Fibroblast of skin of left biceps (primary cell): ENCODE results near the gene DNAAF8.
"Not testable (repeated sequence)": the region's sequence is repeated elsewhere in the genome, so short reads cannot be mapped to it uniquely, and the experiment has no call there.

Source experiments
- DNase-seq, 2 experiments: peaks; one replicate each; pipeline ENCODE4 v3.0.0-alpha.2; 2013; ENCODE audit warnings: low read depth in 2 of 2

Gene DNAAF8

DNA sequence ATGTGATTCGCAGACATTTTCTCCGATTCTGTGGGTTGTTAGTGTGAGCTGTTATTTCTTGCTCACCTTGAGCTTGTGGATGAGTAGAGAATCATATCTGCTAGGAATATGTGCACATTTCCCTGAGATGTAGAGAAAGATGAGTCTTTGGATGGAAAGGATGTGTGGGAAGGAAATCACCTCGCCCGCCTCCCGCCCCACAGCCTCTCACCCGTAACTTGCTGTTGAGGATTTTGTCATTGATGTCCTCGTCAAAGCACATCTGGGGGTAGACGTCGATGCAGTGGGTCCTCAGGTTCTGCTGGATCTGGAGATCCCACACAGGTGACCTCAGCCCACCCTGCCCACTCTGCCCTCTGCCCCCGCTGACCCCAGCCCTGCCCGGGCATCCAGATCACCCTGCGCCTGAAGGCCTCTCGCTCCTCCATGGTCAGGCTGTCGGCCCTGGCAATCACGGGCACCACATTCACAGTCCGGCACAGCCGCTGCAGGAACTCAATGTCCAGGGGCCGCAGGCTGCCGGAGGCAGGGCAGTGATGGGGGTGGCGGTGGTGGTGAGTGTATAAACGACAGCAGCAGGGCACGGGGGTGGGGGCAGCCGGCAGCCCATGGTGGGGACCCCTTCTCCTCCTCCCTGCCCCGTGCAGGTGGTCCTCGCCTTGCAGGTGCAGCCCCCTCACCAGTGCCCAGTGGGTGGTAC is 49.1 kb downstream of the DNAAF8 start:
- no peak for DNase-seq

DNA sequence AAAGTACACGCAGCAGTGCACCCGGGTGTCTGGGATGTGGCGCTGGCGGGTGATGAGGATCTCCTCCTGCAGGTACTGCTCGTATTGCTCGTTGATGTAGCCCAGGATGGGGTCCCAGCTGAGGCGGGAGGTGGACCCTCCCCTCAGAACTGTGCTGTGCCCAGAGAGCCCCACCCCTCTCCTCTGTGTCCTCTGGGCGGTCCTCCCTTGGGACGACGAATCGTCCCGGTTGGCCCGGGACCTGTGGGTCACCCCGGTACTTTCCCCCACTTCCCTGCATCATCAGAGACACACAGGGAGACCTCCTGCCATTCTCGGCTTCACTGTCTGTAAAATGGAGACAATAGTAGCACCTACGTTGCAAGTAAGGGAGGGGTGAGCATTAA is 49.6 kb downstream of the DNAAF8 start:
- no peak for DNase-seq

DNA sequence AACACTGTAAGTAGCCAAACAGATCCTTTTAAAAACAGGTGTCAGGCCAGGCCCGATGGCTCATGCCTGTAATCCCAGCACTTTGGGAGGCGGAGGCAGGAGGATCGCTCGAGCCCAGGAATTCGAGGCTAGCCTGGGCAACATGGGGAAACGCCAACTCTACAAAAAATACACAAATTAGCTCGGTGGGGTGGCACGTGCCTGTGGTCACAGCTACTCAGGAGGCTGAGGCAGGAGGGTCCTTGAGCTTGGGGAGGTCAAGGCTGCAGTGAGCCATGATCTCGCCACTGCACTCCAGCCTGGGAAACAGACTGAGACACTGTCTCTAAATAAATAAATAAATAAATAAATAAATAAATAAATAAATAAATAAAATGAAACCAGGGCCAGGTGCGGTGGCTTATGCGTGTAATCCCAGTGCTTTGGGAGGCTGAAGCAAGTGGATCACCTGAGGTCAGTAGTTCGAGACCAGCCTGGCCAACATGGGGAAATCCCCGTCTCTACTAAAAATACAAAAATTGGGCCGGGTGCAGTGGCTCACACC is 50.2 kb downstream of the DNAAF8 start:
- not testable (repeated sequence) for DNase-seq

DNA sequence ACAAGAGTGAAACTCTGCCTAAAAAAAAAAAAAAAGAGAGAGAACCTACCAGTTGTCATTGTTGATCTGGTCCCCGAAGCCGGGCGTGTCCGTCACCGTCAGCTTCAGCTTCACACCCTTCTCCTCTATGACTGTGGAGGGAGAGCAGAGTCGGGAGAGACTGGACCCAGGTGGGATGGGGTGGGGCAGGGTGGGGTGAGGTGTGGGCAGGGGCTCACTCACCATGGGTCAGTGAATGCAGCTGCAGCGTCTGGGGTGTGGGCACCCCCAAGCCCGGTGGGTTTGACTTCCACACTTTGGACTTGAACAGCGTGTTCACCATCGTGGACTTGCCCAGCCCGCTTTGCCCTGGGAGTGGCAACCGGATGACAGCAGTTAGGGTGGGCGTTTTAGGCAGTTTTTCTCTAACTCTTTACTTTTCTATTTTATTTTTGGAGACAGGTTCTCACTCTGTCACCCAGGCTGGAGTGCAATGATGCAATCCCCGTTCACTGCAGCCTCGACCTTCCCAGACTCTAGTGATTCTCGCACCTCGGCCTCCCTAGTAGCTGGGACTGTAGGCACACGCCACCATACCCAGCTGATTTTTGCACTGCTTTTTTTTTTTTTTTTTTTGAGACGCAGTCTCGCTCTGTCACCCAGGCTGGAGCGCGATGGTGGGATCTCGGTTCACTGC is 51.6 kb downstream of the DNAAF8 start:
- no peak for DNase-seq

DNA sequence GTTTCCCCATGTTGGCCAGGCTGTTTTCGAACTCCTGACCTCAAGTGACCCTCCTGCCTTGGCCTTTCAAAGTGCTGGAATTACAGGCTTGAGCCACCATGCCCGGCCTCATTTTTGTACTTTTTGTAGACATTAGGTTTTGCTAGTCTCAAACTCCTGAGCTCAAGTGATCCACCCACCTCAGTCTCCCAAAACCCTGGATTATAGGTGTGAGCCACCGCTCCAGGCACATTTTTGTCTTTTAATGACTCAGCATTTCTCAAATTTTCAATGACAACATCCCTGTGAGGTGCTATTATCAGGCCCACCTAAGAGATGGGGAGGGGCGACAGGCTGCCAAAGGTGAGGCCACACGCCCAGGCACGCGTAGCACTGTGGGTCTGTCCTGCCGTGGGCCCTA is 52.7 kb downstream of the DNAAF8 start:
- DNase-seq: no peak

DNA sequence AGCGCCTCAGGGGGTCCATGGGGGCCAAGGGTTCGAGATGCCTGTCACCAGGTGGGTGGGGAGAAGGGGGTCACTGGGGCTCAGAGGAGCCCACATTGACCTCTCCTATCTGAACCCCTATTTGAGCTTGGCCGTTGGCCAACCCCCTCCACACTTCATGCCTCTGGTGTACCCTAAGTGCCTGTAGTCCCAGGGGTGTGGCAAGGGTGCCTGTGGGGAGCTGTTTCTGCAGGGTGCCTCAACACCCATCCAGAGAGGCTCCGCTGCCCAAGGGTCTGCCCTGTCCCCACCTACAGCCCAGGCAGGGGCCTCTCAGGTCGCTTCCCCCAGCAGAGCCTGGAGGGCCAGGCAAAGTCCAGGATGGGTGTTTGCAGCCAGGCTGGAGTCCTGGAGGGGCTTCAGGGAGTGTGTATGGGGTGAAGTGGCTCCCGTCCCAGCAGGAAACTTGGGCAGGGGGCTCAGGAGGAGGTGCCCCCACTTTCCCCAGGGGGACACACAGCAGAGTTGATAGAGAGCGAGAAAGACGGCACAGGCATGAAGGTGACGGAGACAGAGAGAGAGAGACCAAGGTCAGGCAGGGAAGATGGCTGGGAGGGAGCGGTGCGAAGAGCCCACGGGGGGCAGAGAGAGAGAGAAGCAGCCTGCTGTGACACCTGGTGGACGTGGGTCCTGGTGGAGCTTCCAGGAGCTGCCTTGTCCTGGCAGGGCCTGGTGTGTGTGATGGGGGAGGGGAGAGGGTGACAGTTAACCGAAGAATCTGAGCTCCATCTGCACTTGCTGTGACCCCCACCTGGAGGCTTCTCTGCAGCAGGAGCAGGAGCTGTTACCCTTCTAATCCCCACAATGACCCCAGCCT is 53.5 kb downstream of the DNAAF8 start, which contains the start of gene SEPTIN12:
SEPTIN12 (minus strand) TSS at position 719 of the 856 bp plus-strand sequence; CDS start at position 19, 700 bp downstream.
- DNase-seq: no peak

DNA sequence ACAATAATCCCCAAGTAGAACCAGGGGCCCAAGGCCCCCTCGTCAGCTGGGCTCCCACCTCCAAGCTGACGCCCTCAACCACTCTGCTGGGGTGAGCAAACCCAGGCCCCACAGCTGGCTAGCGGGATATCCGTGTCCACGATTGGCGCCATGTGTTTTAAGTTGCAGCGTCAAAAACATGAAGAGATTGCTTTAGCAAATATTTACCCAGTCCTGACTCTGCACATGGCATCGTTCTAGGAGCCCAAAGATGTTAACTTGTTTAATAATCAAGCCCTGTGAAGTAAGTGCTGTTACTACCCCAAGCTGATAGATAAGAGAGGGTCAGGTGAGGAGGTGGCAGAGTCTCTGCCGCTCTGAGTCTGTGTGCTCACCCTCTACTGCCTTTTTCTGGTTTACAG is 54.2 kb downstream of the DNAAF8 start:
- no peak for DNase-seq

DNA sequence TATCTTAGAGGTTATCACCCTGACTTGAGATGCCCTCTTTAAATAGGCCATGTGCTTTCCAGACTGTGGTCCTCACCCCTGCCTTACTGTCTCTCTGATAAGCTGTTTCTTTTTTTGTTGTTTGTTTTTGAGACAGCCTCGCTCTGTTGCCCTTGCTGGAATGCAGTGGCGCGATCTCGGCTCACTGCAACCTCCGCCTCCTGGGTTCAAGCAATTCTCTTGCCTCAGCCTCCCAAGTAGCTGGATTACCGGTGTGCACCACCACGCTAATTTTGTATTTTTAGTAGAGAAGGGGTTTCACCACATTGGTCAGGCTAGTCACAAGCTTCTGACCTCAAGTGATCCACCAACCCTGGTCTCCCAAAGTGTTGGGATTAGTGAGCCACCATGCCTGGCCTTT is 54.6 kb downstream of the DNAAF8 start:
- no peak for DNase-seq

DNA sequence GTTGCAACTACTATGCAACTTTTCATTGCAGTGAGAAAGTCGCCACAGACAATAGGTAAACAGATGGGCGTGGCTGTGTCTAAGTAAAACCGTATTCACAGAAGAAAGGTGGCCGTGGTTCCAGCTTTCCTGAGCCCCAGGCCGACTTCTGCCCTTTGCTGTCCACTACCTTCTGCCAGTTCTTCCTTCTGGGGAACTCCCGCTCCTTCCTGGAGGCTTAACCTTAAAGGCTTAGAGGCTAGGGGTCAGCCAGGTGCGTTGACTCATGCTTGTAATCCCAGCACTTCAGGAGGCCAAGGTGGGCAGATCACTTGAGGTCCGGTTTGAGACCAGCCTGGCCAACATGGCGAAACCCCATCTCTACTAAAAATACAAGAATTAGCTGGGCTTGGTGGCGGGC is 55.9 kb downstream of the DNAAF8 start:
- DNase-seq: no peak

DNA sequence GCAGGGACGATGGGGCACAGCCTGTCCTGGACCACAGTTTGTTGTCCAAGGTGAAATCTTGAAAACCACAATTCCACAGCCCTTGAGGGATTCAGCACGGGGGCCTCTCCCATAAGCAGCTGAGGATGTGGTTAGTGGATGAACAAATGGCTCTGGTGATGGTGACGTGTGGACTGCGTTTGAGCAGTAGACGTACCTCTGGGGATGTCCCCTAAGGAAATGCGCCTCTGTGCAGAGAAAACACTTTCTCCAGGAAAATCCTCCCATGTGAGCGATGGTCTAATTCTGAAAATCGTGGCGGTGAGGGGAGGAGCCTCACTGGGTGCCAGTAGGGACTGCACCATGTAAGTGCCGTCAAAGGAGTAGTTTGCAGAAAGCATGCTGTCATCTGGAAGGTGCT is 56.5 kb downstream of the DNAAF8 start:
- DNase-seq: no peak

DNA sequence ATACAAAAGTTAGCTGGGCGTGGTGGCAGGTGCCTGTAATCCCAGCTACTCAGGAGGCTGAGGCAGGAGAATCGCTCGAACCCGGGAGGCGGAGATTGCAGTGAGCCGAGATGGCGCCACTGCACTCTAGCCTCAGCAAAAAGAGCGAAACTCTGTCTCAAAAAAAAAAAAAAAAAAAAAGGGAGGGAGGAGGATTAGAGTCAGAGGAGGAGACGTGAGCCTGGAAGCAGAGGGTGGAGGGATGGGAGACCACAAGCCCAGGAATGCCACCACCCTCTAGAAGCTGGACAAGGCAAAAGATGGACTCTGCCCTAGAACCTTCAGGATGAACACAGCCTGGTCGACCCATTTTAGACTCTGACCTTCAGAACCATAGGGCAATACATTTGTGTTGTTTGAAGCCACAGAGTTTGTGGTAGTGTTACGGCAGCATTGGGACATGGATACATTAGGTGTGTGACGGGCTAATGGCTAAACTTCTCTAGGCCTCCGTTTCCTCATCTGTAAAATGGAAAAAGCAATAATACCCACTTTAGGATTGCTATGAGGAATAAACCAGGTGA is 58.7 kb downstream of the DNAAF8 start:
- no peak for DNase-seq

DNA sequence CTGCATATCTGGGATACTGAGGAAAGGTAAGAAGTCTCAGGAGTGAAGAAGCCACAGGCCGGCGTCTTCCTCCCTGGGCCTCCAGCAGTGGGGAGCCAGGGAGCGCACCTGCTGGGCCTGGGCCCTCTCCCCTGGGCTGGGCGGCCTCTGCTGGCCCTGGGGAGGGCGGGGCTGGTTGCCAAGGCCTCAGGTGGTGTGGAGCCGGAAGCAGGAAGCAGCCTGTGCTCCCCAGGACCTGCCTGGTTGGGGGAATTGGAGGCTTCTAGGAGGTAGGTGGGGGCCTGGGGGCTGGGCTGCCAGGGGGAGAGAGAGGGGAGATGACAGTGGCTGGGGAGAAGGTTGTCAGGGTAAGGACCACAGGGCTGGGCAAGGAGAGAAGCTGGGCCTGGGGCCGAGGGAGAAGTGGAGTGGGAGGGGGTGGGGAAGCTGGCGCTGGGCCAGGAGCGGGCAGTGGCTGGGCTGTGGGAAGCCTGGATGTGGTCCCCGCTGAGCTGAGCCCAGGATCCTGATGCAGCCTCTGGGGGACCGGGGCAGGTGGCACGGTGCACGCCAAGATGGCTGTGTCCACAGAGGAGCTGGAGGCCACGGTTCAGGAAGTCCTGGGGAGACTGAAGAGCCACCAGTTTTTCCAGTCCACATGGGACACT is 61.0 kb downstream of the DNAAF8 start, which contains the start of gene SMIM22:
SMIM22 (plus strand) TSS at position 189 of the 647 bp plus-strand sequence; CDS start at position 555, 366 bp downstream.
- no peak for DNase-seq

DNA sequence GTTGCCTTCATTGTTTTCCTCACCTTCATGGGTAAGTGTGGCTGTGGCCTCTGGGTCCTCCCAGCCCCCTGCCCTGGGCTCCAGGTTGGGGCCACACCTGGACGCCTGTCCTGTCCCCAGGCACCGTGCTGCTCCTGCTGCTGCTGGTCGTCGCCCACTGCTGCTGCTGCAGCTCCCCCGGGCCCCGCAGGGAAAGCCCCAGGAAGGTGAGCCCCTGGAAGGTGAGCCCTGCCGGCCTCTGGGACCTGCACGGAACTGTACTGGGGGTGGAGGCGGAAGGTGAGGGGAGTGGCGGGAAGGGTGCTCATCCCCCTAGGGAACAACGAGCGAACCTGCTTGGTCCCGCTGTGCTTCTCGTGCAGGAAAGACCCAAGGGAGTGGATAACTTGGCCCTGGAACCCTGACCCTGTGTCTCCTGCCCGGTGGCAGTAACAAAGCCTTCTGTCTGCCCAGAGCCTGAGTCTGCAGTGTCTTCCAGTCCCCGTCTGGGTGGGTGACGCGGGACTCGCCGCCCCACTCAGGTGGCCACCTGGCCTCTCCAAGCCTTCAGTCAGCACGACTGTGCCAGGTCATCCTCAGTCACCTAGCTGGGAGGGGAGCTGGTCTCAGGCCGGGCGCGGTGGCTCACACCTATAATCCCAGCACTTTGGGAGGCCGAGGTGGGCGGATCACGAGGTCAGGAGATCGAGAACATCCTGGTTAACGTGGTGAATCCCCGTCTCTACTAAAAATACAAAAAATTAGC is 61.7 kb downstream of the DNAAF8 start:
- no peak for DNase-seq

DNA sequence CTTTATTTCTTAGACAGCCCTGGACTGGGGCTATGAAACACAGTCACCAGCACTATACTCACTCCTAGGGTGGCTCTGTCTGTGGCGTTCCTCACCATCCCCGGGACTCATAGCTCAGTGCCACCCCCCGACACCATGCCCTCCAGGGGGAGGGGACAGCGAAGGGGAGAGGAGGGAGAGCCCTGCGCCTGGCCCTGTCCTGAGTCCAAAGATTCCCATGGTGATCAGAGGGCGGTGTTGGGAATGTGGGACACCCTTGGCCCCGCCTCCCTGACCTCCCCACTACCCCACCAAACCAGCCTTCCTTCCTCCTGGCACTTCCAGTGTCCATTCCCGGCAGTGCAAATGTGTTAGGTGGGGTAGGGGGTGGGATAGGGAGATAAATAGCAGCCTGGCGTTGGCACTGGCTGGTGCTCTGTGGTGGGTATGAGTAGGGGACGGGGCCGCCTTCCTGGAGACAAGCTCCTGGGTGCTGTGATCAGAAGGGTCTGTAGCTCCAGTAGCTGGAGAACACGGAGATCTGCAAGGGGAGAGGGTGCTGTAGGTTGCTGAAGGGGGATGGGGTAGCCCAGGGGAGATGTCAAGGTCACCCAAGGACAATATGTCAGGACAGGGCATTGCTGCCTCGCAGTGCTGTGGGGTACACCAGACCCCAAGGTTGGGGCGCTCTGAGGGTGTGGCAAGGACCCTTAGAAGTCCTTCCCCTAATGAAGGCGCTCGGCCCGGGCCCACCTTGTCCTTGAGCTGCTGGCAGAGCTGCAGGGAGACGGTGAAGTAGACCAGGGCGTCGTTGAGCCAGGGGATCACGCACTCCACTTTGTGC is 62.9 kb downstream of the DNAAF8 start:
- no peak for DNase-seq

DNA sequence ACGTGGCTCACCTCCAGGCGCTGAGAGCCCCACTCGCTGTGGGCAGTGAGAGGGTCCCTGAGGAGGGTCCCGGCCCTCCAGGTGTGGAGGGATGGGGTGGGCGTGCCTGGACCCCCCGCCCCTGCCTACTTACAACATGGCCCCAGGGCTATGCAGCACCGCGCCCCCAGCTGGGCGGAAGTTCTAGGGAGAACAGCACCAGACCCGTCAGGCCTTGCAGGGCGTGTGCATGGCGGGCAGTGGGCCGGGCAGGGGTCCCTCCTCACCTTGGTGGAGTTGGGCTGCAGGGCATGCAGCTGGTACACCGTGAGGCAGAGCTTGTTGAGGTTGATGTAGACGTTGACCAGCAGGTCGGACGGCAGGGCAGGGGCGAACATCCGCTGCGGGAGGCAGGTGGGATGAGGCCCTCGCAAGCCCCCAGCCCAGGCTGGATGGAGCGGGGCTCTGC is 63.5 kb downstream of the DNAAF8 start:
- DNase-seq: no peak

DNA sequence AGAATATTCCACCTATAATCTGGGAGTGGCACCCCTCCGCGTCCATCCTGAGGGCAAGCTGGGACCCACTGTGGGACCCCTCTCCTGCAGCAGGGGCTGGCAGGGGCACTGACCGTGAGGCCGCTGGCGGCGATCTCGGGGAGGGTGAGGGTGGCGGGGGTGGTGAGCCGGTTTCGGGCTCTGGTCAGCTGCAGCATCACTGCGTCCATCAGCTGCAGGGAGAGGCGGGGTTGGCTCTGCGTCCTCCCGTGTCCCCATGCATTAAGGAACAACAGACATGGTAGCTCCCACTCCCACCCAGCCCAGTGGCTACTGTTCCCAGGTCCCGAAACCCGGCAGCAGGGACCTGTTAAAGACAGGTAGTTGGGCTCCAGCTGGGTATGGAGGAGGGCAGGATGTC is 64.1 kb downstream of the DNAAF8 start:
- no peak for DNase-seq
